ENCODE measurements around the gene LCNL1.

DNA sequence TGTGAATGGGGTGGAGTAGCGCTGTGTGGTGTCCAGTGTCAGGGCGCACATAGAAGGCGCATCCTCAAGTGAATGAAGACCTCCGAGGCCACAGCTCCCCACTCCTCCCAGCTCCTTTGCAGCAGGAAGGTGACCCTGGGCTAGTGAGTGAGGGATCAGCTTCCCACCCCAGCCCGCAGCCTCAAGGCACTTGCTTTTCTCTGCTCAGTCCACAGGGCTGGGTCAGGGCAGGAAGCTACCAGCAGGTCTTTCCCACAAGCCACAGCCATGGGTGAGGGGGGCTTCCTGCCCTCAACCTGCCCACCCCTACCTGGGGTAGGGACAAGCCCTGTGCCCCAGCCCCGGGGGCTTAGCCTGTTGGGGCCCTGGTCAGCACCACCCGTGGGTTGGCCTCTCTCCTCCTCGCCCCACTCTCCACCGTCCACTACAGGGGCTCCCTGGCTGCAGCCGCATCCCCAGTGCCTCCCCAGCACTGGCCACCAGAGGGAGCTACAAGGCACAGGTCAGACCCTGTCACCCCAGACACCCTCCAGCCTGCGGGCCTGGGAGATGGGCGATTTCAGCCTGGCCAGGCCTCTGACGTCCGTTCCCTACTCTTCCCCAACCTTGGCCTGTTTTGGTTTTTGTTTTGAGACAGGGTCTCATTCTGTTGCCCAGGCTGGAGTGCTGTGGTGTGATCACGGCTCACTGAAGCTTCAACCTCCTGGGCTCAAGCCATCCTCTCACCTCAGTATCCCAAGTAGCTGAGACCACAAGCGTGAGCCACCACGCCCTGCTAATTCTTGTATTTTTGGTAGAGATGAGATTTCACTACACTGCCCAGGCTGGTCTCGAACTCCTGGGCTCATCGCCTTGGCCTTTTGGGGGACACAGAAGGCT is 46.5 kb downstream of the LCNL1 start:
- TF ChIP-seq, protein P1, sequence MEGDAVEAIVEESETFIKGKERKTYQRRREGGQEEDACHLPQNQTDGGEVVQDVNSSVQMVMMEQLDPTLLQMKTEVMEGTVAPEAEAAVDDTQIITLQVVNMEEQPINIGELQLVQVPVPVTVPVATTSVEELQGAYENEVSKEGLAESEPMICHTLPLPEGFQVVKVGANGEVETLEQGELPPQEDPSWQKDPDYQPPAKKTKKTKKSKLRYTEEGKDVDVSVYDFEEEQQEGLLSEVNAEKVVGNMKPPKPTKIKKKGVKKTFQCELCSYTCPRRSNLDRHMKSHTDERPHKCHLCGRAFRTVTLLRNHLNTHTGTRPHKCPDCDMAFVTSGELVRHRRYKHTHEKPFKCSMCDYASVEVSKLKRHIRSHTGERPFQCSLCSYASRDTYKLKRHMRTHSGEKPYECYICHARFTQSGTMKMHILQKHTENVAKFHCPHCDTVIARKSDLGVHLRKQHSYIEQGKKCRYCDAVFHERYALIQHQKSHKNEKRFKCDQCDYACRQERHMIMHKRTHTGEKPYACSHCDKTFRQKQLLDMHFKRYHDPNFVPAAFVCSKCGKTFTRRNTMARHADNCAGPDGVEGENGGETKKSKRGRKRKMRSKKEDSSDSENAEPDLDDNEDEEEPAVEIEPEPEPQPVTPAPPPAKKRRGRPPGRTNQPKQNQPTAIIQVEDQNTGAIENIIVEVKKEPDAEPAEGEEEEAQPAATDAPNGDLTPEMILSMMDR (IDR thresholded peaks at IDR 0.05; ENCODE audit: insufficient read depth, low read depth, low read length): peak; percentile 65
- no peak for TF ChIP-seq EZH2 (IDR thresholded peaks at IDR 0.05; ENCODE audit: insufficient read depth, low read length)

Measured in astrocyte (in vitro differentiated cells and primary cell).